Activated CD8-positive, alpha-beta memory T cell treated with anti-CD3 and anti-CD28 coated beads, Interleukin-2, amount 50 U/mL, for 4 hours (primary cell): ENCODE data around the gene CREB3L2.

Experiments
- DNase-seq: peaks from one replicate; pipeline ENCODE4 v3.0.0-alpha.2; 2020

Gene CREB3L2

DNA sequence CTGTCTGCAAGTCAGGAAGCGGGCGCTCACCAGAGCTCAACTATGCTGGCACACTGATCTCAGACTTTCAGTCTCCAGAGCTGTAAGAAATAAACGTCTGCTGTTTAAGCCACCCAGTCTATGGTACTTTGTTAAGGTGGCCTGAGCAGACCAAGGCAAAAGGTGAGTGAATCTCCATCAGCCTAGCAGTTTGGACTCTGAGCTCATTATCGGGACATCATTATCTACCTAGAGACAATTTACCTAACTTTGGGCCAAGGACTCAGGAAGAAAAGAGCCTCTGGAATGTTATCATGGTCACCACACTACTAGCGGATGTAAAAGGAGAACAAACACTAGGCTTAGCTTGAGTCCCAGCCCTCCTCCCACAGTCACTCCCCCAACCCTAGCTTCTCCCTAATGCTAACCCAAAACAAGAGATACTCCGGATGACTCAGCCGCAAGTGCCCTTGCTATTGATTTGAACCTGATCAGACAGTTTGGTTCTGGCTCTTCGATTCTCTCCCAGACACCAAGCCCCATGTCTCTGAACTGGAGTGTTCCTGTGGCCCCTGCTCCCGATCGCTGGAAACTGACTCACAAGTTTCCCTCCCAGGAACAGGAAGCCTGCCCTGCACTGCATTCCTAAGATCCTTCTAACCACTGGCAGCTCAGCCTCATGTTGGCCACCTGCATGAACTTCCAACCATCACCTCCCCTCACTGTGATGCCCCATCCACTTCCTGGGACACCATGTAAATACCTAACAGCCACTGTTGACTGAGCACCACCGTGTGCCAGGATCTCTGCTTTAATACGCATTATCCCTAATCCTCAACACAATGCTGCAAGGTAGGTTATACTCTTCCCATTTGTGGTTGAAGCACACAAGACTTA, 34.5 kb downstream of the CREB3L2 start:
- no peak for DNase-seq

DNA sequence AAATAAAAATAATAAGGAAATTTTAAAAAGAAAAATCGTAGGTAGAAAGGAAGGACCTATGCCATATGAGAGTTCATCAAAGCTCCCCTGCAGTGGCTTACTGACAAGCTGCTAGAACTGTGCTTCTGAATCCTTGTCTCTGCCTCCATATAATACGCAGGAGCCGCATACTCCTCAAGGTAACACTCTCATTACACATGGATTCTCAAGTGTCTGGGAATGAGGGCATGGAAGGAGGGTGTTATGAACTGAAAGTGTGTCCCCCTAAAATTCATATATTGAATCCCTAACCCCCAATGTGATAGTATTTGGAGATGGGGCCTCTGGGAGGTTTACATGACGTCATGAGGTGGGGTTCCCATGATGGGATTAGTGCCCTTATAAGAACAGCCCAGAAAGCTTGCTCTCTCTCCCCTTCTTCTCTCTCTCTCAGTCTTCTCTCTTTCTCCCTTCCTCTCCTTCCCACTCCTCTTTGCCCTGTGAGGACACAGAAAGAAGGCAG, 35.2 kb downstream of the CREB3L2 start:
- DNase-seq, result no peak

DNA sequence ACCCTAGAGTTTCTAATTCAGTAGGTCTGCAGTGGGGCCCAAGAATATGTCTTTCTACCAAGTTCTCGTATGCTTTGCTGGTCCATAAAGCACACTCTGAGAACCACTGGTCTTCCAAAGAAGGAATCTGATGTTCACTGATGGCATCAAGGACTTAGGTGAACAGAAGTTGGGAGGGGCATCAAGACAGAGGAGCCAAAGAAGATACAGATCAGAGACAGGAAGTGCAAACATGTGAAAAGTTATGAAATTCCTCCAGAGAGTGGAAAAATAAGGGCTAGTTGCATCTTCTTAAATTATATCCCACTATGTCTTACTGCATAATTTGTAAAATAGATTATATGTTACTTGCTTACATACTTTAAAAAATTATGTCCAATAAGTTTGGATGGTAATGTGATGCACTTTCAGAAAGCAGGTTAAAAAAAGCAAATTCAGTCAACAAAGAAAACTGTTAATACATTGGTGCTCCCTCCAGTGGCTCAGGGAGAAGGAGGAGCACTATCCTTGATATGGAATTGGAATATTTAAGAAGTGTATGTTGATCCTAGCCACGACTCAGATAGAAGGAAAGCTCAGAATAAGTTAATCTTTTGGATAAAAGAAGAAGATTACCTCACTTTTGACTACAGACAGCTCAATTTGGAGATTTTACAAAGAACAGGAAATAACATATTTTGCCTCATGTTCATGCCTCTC, 35.8 kb downstream of the CREB3L2 start:
- DNase-seq, result no peak

DNA sequence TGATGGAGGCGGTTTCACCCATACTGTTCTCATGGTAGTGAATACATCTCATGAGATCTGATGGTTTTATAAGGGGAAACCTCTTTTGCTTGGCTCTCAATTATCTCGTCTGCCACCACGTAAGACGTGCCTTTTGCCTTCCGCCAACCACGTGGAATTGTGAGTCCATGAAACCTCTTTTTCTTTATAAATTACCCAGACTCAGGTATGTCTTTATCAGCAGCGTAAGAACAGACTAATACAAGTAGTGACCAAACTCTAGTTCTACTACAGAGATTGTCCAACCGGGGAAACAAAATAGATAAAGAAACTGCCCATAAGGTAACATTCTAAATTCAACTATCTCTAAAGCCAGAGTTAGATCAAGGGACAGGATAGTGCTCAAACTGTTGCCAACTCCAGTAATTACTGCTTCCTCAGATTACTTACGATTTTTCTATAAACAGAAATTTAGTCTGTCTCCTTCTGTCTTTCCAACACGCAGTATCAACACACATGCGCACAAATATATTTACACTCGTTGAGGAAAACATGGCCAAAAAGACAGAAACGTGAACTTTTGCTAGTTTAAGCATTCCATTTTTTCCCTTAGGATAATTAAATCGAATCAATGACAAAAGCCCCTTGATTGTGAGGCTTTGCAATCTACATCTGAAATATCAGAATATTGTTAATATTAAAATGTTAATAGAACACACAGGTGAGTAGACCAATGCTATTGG, 36.9 kb downstream of the CREB3L2 start:
- no peak for DNase-seq

DNA sequence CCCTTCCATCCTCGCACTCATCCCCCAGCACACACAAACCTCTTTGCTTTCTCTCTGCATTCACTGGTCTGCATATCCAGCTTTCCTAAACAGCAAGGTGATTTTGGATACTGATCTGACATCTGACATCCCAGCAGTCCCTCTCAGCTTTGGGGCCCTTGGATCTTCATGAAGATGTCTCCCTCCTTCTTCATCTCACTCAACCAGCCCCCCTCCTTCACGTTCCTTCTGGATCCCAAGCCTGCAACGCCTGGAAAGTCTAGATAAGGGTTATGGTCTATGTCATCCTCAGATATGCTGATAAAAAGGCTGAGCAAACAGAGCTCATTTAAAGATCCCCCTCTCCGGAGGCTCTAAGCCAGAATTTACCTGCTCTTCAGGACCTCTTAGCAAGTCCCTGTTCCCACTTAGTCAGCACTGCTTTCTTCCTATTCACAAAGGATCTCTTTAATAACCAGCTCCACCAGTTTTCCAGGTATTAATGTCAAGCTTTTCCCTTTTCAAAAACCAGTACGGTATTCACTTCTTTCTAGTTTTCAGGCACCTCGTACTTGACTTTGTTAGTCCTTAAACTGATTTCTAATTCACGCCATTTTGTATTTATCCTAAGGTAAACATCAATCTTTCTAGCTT, 38.9 kb downstream of the CREB3L2 start:
- DNase-seq, result no peak

DNA sequence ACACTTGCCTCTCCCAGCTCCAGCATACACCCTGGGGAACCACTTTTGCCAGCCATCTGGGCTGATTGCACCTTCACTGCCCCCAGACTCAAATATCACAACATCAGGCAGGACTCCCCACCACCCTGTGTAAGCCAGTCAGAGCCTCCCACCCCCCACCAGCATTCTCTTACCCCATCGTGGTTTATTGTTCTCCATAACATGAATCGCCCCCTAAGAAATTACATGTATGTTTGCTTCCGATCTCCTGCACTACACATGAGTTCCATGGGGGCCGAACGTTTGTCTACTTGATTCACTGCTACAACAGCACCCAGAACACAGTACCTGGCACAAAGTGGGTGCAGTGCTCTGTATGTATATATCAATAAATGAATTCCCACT, 39.4 kb downstream of the CREB3L2 start:
- no peak for DNase-seq

DNA sequence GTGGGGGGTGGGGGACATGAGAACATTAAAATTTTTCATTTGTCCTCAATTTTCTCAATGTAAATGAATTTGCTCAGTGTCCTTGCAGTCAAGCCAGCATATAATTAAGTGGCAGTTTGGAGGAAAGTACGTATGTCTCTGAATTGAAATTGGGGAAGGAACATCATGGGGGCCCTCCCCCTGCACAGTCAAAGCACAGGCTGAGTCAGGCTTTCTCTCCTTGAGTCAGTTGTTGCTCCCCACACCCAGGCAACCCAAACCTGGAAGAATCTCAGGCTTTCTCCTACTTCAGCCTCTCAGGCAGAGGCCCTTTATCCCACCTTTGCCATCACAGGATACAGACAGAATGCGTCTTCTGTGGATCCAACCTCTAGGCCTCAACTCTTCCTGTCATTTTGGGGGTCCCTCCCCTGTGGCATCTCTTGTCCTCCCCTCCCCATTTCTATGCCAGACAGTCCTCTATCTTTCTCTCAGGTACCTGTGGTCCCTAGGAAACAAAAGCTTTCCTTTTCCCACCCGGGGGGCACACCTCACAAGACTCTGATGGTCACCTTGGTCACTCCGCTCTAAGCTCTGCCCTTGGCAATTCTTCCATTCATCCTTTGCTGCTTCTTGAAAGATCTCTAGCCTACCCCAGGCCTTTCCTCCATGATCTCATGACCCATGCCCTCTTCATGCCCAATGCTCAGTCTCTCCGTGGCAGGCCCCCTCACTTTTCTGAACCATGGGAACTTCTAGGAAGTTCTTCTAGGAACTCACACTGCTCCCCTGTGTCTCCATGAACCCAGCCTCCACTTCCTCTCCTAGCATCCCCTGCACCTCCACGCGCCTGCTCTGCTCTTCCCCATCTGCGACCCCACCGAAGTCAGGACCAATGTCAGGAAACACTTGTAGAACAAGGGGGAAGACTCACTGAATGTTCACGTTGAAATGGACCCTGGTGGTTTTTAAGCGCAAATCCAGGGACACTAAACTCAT, 40.4 kb downstream of the CREB3L2 start:
- DNase-seq, result no peak

DNA sequence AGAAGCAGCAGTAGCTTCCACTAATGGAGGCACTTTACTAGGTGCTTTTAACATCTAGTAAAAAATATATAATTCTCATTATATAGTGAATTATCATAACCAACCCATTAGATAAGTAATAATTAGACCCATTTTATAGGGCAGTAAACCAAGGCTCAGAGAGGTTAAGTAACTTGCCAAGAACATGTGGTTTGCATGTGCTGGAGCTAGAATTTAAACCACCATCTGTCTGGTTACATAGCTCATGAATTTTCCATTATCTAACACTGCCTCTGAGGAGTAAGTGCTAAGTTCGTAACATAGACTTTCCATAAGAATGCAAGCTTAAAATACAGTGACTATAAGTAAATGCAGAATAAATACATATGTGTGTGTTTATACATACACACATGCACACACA, 41.9 kb downstream of the CREB3L2 start:
- no peak for DNase-seq

DNA sequence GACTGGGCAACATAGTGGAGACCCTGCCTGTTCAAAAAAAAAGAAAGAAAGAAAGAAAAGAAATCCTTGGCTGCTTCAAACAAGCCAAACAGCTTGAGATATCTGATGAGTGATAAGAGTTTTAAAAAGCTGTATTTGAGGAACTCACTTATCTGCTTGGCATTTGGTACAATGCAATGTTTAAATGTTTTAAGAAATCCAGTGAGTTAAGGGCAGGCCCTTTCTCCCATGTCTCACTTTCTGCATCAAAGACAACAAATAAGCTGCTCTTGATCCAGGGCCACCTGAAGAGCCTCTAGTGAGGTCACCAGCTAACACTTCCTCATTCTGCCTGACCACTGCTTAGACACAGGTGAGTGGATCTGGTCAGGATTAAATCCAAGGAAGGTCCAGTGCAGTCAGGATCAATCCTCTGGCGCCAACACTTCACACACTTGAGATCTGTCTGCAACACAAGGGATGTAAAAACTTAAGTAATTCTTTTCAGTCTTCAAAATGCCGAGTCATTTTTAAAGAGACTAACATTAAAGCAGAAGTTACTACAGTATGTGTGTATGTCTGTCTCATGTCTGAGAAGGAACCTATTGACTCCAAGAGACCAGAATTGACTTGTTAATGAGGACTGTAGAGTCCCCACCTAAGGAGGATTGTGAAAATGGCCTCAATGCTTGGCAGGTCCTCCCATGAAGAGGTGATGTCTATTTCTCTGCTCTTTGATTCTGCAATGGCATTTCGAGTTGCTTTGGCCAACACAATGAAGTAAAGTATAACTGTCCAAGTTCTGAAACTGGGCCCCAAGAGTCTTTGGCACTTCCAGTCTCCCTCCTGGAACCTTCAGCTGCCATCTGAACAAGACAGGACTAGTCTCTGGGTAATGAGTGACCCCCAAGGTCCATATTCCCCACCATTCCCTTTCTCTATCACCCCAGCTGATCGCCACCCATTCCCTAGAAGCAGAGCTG, 43.1 kb downstream of the CREB3L2 start:
- no peak for DNase-seq

DNA sequence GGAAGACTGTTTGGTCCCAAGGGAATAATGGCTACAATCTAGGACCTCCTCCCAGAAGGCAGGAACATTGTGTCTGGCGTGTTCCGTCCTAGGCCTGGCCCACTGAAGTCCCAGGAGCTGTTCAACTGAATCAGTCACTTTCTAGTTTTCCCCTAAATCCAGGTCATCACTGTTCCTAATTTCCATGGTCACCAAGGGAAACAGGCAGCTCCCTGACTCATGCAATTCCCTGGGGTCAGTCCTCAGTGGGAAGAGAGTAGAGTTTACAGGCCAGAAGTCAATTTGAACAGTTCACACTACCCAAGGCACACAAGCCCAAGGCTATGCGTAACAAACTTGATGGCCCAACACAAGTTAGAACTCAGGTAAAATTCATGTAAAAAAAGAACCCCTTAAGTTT, 44.0 kb downstream of the CREB3L2 start:
- DNase-seq, result no peak

DNA sequence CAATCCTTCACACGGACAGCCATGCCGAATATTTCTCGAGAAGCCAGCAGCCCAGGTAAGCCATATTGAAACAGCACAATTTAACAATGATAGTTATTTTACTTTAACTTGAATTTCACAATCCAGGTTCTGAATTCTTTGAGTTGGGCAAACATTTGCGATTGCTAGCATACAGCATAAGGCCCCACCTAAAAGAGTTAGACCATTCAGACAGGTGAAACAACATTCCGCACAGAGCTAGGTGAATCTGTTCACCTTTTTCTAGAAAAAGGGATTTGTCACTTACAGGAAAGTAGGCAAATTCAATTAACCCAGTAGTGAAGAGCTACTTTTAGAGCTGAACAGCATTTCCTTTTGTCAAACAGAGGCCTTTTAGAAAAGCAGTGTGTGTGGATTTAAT, 45.3 kb downstream of the CREB3L2 start:
- DNase-seq, result no peak

DNA sequence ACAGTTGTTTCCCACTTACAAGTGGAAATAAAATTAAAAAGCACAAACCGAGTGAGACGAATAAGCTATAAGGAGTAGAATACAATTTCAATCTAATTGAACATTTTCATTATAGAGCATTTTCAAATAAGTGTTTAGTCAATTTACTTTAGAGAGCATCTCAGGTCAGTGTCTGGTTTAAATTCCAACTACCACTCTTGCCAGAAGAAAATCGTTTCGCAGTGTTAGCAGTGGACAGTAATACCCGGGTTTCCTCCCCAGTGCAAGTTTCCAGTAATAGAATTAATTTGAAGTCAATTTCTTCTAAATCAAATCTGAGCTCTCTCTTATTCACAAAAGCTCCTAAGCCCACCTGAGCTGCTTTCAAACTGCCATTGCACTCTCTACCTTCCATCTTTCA, 45.7 kb downstream of the CREB3L2 start:
- DNase-seq, result no peak

DNA sequence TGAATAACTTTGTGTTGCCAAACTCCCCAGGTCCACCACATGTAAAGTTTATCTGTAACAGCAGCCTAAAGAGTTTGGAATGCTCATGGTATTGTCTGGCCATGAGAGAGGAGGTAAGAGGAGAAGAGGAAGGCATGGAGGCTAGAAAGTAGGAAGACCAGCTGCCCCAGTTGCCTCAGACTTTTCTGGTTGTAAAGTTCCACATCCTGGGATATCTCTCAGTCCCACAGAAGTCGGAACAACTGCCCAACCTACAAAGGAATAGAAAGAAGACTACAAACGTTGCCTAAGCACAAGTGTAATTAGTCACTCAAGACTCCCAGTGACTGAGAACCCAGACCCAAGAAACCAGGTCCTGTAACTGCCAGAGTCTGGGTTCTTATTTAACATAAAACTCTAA, 47.3 kb downstream of the CREB3L2 start:
- no peak for DNase-seq

DNA sequence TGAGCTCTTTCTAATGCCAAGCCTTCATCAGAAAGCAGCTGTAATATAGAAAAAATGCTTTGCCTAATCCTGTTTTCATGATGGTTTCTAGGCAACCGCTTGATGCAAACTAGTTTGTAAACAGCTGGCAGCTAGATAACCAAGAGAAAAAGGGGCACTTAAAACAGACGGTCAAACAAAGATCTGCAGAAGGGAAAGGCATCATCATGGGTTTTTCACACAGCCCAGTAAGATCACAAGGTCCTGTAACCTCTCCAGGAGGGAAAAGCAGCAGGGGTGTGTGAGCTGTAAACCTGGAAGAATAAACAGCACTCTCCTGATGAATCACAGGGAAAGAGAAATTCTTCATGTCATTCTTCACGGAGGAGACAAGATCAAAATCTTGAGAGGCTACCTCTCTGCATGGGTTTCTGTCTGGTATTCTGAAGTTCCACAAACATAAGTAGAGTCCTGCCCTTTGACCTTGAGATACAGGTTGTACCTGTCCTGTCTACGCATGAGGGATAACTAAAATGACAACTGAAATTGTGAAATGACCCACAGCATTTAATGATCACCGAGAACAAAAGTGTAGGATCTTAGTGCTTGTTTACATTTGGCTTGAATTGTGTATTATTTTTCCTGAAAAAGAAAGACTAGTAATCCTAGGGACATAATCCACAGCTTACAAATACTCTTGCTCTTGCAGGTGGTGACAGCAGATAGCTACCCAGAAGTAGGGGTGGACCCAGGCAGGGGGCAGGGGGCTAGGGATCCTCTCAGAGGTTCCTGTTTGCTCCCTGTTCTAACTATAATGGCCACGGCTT, 48.0 kb downstream of the CREB3L2 start:
- no peak for DNase-seq

DNA sequence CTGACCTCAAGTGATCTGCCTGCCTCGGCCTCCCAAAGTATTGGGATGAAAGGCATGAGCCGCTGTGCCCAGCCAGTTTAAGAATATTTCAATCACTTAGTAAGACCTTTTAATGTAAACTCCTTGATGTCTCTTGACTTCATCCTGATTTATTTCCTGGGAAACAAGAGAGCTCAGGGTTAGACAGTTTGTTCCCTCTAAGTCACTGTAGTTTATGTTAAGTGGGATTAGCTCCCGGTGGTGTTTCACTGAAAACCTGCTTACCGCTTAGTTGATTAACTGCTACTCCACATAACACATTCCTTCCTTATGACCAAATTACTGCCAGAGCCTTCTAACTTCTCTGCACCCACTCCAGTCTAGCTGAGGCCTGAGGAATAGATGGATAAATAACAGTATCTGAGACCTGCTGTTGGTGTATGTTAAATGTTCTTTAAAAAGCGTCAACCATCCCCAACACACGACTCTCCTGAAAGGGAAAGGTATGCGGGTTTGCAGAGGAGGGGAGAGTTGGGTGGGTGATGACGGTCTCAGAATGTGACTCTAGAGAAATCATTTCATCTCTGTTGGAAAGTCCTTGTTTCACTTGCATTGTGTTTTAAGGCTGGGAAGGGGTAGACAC, 48.7 kb downstream of the CREB3L2 start:
- no peak for DNase-seq

DNA sequence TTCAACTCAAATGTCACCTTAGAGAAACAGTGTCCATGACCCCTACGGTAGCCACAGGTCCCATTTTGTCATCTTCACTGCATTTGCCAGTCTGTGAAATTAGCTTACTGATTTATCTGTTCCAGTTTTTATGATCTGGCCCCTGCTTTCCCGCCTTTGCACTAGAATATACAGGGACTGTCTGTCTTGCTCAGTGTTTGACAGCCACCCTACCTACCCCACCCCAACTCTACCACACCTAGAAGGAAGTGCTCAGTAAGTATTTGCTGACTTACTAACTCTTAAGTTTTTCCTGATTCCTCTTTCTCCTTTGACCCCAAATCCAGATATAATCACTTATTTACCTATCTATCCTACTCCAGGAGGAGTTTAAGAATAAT, 49.5 kb downstream of the CREB3L2 start:
- no peak for DNase-seq

DNA sequence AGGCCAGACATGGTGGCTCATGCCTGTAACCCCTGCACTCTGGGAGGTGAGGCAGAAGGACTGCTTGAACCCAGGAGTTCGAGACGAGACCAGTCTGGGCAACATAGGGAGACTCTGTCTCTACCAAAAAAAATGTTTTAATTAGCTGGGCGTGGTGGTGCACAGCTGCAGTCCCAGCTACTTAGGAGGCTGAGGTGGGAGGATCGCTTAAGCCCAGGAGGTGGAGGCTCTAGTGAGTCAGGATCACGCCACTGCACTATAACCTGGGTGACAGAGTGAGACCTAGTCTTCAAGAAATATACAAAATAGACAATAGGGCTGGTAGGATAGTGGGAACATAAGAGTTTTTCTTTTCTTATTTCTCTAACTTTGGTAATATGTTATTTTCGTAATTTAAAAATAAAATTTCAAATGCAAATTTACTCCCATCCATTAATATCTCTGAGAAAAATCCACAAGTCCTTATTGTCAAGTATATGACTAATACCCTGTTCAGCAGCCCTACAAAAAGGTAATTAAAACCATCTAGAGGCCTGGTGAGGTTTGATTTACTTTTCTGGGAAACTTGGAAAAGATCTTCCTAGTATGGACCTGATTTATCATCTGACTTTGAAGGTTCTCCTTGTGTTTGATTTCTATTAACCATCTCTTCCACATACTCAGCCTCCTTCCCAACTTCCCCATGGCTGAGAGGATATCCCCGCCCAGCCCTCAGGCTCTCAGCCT, 50.0 kb downstream of the CREB3L2 start:
- DNase-seq, result no peak

DNA sequence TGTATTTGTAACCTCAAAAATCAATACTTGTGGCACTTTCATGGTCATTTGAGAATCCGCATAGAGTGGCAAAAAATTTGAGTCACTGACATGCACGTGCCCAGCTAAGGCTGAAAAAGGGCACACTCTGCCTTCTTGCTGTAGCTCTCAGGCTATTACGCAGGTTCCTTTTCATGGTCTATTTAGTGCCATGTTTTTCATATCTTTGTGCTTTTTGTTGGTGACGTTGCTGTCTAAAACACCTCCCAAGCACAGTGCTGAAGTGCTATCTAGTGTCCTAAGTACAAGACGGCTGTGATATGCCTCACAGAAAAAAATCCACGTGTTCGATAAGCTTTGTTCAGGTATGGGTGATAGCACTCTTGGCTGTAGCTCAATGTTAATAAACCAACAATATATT, 50.9 kb downstream of the CREB3L2 start:
- DNase-seq, result no peak

DNA sequence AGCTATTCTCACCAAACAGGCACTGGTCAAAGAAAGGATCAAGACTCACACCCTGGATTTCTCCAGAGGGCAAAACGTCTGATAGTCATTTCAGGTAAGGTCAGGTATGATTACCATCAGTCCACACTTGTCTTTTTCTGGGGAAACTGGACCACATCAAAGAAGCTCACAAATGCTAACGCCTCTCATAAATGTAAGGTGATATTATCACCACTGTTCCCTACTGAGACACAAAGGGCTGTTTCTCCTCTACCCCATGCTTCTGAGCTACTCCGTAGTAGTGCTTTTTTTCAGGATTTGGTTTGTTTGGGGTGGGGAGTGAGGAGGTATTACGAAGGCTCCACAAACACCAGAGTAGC, 51.6 kb downstream of the CREB3L2 start:
- DNase-seq, result no peak
